ENCODE data around the gene MAPK12.

MAPK12 gene

DNA sequence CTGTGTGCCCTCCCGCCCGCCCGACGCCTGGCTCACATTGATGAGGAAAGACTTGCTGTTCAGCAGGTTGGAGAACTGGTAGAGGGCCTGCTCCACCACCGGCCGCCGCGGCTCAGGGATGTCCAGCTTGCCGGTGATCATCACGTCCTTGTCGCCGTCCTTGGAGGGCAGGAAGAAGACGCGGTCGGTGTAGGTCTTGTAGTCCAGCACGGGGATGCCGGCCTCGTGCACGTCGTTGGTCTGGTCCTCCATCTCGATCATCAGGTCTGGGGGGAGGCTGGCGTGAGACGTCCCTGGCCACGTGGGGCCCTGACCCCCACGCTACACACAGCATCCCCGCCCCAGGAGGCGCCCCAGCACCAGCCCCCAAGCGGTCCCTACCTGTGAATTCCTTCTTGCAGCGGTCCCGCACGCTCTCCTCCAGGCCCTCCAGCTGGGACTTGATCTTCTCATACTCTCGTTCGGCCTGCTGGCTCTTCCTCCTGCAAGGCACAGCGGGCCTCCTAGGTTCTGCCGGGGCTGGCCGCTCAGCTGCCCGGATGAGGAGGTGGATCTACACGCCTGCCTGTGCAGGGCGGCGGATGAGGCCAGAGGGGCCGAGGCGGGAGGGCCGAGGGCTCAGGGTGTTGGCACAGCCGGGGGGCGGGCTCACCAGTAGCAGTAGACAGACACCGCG lies 19.4 kb upstream of the MAPK12 start:
- H3K4me3 ChIP-seq (ENCODE audit: low read depth, low read length) = no peak overlapping the region
- H3K27me3 ChIP-seq = no peaks in the 10 kb centered on the region
- no peak for DNase-seq
- H3K9me3 ChIP-seq = no peaks in the 10 kb centered on the region
- no peaks in the 10 kb centered on the region for H3K4me1 ChIP-seq
- TF ChIP-seq, protein P1, sequence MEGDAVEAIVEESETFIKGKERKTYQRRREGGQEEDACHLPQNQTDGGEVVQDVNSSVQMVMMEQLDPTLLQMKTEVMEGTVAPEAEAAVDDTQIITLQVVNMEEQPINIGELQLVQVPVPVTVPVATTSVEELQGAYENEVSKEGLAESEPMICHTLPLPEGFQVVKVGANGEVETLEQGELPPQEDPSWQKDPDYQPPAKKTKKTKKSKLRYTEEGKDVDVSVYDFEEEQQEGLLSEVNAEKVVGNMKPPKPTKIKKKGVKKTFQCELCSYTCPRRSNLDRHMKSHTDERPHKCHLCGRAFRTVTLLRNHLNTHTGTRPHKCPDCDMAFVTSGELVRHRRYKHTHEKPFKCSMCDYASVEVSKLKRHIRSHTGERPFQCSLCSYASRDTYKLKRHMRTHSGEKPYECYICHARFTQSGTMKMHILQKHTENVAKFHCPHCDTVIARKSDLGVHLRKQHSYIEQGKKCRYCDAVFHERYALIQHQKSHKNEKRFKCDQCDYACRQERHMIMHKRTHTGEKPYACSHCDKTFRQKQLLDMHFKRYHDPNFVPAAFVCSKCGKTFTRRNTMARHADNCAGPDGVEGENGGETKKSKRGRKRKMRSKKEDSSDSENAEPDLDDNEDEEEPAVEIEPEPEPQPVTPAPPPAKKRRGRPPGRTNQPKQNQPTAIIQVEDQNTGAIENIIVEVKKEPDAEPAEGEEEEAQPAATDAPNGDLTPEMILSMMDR (IDR thresholded peaks at IDR 0.05; ENCODE audit: low read depth, low read length) = no peak
- H3K36me3 ChIP-seq = peaks cover 71% of the 10 kb centered on the region

GRCh38 chr22:50280022-50280707 lies 18.7 kb upstream of the MAPK12 start:
- TF ChIP-seq, protein P1 (IDR thresholded peaks at IDR 0.05; ENCODE audit: low read depth, low read length) = no peak
- H3K9me3 ChIP-seq = no peaks in the 10 kb centered on the region
- peaks cover 73% of the 10 kb centered on the region for H3K36me3 ChIP-seq
- H3K4me1 ChIP-seq = no peaks in the 10 kb centered on the region
- no peak for DNase-seq
- H3K27me3 ChIP-seq = no peaks in the 10 kb centered on the region
- no peak overlapping the region for H3K4me3 ChIP-seq (ENCODE audit: low read depth, low read length)

GRCh38 chr22:50278956-50279619 lies 17.6 kb upstream of the MAPK12 start:
- no peaks in the 10 kb centered on the region for H3K27me3 ChIP-seq
- no peak for DNase-seq
- H3K36me3 ChIP-seq = peaks cover 74% of the 10 kb centered on the region
- H3K9me3 ChIP-seq = no peaks in the 10 kb centered on the region
- H3K4me1 ChIP-seq = peaks cover 5% of the 10 kb centered on the region
- TF ChIP-seq, protein P1 (IDR thresholded peaks at IDR 0.05; ENCODE audit: low read depth, low read length) = no peak
- no peak overlapping the region for H3K4me3 ChIP-seq (ENCODE audit: low read depth, low read length)

GRCh38 chr22:50278461-50278860 lies 17.0 kb upstream of the MAPK12 start:
- TF ChIP-seq, protein P1 (IDR thresholded peaks at IDR 0.05; ENCODE audit: low read depth, low read length) = no peak
- Histone ChIP-seq H3K36me3 (peaks cover 74% of the 10 kb centered on the region), H3K4me1 (peaks cover 7% of the 10 kb centered on the region), H3K9me3 (no peaks in the 10 kb centered on the region), H3K27me3 (no peaks in the 10 kb centered on the region), H3K4me3 (ENCODE audit: low read depth, low read length) (no peak overlapping the region)
- no peak for DNase-seq

DNA sequence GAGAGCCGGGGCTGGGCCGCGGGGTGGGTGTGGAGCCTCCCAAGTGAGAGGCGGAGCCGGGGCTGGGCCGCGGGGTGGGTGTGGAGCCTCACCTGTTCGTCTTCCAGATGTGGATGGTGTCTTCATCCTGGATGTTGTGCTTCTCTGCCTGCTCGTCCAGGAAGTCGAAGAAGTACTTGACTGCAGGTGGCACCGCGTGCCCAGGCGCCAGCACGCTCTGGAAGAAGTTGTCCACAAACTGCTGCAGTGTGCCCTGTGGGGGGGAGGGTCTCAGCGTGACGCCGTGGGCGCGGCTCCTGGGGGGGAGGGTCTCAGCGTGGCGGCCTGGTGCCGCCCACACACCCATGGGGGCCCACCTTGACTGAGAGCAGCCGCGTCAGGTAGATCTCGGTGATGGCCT lies 16.3 kb upstream of the MAPK12 start:
- TF ChIP-seq, protein P1 (IDR thresholded peaks at IDR 0.05; ENCODE audit: low read depth, low read length) = no peak
- DNase-seq = no peak
- Histone ChIP-seq H3K4me3 (ENCODE audit: low read depth, low read length) (no peak overlapping the region), H3K36me3 (peaks cover 70% of the 10 kb centered on the region), H3K9me3 (no peaks in the 10 kb centered on the region), H3K27me3 (no peaks in the 10 kb centered on the region), H3K4me1 (peaks cover 10% of the 10 kb centered on the region)
